Neural crest cell (in vitro differentiated cells): ENCODE data around the gene HACD3. TPM values are rescaled to one million over a fixed set of nuclear protein-coding genes. Genes with fewer than 3 reads are reported as not detected.
A peak's percentile ranks its signal among the peaks of the same experiment; 100 is the strongest.

ENCODE experiments used
- DNase-seq: peaks from one replicate; pipeline ENCODE4 v3.0.0; 2021; ENCODE audit warnings: low read depth, mixed read lengths, low spot score
- H3K27ac Mint-ChIP-seq: one replicate; pipeline ENCODE4 v1.8.0; 2021; ENCODE audit warnings: mild to moderate bottlenecking, mixed read lengths; ENCODE audit not compliant: unreplicated experiment
- H3K27me3 Mint-ChIP-seq: 2 replicates; pipeline ENCODE4 v1.8.0; 2021; ENCODE audit warnings: low read depth, mild to moderate bottlenecking, mixed read lengths
- H3K36me3 Mint-ChIP-seq: 2 replicates; pipeline ENCODE4 v1.8.0; 2021; ENCODE audit warnings: low read depth, mild to moderate bottlenecking, mixed read lengths
- H3K4me1 Mint-ChIP-seq: 2 replicates; pipeline ENCODE4 v1.8.0; 2021; ENCODE audit warnings: mixed read lengths
- H3K4me3 Mint-ChIP-seq: one replicate; pipeline ENCODE4 v1.8.0; 2021; ENCODE audit warnings: mild to moderate bottlenecking, mixed read lengths
- H3K9me3 Mint-ChIP-seq: 2 replicates; pipeline ENCODE4 v1.8.0; 2021; ENCODE audit warnings: mixed read lengths
- total RNA-seq: library from RNA; stranded (reverse); gene quantifications from 2 replicates; pipeline ENCODE4 v1.2.1, GENCODE V29; 2021
- TF ChIP-seq, protein P1 (sequence below): fragments of 200-600 bp; sonication (generic); conservative IDR thresholded peaks from 2 replicates; pipeline ENCODE4 v1.5.0; 2021; ENCODE audit warnings: antibody characterized with exemption, mild to moderate bottlenecking

Gene HACD3
- total RNA-seq, 1 donor from 2014 or later: 147 TPM

DNA sequence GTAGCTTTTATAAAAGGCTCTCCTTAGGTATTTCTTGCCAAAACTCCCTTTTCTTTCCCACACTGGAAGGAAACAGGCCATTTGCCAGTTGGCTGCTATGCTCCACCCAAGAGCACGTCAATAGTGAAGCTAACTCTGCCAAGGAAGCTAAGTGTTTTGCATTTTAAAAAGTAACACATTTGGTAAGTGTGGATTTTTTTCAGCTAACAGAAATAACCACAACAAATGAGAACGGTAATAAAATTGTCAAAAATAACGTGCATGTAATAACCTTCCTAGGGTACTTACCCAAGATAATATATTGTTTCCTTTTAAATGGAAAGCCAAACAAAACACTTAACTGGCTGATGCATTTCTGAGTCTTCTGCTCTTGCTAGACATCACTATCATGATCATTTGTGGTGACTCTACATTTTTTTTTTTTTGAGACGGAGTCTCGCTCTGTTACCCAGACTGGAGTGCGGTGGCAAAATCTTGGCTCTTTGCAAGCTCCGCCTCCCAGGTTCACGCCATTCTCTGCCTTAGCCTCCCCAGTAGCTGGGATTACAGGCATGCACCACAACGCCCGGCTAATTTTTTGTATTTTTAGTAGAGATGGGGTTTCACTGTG lies 17.4 kb upstream of the HACD3 start:
- TF ChIP-seq, protein P1, sequence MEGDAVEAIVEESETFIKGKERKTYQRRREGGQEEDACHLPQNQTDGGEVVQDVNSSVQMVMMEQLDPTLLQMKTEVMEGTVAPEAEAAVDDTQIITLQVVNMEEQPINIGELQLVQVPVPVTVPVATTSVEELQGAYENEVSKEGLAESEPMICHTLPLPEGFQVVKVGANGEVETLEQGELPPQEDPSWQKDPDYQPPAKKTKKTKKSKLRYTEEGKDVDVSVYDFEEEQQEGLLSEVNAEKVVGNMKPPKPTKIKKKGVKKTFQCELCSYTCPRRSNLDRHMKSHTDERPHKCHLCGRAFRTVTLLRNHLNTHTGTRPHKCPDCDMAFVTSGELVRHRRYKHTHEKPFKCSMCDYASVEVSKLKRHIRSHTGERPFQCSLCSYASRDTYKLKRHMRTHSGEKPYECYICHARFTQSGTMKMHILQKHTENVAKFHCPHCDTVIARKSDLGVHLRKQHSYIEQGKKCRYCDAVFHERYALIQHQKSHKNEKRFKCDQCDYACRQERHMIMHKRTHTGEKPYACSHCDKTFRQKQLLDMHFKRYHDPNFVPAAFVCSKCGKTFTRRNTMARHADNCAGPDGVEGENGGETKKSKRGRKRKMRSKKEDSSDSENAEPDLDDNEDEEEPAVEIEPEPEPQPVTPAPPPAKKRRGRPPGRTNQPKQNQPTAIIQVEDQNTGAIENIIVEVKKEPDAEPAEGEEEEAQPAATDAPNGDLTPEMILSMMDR: no peak
- no peak for DNase-seq
- Mint-ChIP-seq H3K4me1 (peaks cover 19% of the 10 kb centered on the region), H3K27ac (no peak overlapping the region), H3K4me3 (no peak overlapping the region), H3K27me3 (no peaks in the 10 kb centered on the region), H3K9me3 (no peaks in the 10 kb centered on the region), H3K36me3 (no peaks in the 10 kb centered on the region)

DNA sequence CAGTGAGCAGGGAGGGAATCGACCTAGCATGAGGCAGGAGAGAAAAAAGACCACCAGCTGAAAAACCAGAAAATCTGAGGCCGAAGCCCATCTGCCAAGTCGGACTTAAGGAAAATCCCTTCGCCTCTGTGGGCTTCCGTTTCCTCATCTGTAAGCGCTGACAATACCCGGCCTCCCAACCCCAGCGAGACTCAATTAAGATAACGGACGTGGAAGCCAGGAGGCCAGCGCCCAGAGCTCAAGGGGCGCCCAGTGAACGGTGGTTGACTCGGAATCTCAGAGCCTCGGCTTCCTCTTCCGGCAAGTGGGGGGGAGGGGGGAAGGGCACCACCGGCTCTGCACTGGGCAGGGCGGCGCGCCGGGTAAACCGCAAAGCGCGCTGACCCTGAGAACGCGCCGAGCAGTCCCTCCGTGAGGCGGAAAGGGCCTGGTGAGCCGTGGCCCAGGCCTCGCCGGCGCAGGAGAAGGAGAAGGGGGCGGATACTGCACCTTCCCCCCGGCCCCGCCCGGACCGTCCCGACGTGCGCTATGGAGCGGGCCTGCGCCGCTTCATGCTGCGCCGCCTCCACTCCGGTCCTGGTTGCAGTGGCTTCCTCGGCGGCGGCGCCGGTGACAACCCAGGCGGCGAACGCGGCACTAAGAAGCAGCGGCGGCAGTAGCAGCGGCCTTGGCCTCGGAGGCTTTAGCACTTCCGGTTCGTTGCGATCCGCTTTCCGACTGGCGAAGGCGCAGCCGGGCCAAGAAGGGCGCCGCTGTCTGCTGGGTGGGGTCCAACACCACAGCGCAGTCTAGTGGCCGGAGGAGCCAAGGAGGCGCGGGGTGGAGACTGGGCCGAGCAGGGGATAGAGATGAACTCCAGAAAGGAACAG lies 13.0 kb upstream of the HACD3 start, which contains the start of gene DPP8:
Gene DPP8, minus strand, starts transcription at position 693 of the 869 bp plus-strand sequence. CDS start 5,136 bp downstream, outside the sequence.
- Mint-ChIP-seq H3K27ac (peak within 1 kb of the TSS; percentile 93), H3K27me3 (no peaks in the 10 kb centered on the region), H3K36me3 (no peaks in the 10 kb centered on the region), H3K4me1 (peaks cover 20% of the 10 kb centered on the region), H3K4me3 (peak within 1 kb of the TSS; percentile 97), H3K9me3 (no peaks in the 10 kb centered on the region)
- TF ChIP-seq, protein P1: peak; percentile 90
- peak; percentile 95 for DNase-seq

DNA sequence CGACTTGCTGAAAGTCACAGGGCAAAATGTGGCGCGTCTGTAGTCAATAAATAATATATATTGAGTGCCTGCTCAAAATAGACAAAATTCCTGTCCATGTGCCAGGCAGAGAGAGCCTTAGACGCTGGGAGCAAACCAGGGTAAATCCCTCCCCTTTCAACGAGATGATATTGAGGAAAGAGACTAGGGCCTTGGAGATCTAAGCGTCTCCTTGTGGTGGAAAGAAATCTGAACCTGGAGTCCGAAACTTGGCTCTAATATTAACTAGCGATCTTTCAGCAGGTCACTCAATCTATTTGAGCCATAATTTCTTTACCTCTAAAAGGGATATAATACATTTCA lies 12.4 kb upstream of the HACD3 start:
- H3K27ac Mint-ChIP-seq: peak overlapping the region; percentile 68
- no peaks in the 10 kb centered on the region for H3K9me3 Mint-ChIP-seq
- H3K4me3 Mint-ChIP-seq: peak overlapping the region; percentile 97

DNA sequence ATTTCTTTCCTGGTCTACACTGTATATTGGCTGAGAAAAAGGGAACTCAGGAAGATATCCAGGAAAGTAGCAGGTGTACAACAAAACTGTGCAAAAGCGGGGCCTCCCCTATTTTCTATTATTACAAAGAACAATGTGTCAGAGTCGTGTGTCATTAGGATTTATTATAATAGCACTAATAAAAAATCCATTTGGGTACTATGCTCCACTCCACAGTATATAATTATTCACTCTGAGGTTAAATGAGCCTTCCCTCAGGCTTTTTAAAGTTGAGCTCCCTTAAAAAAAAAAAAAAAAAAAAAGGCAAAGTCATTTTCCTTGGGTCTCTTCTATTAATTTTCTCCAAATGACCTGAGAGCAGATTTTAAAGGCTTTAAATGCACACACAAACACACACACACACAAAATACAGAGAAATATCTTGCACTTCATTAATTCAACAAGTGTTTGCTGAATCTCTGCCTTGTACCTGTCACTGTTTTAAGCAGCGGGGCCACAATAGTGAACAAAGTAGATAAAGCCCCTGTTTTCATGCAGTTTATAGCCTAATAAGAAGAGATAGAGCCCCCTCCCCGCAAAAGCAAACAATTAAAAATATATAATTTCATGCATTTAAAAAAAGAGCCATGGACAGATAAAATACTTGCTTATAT lies 11.5 kb upstream of the HACD3 start:
- Mint-ChIP-seq H3K27me3 (no peaks in the 10 kb centered on the region), H3K36me3 (no peaks in the 10 kb centered on the region), H3K4me3 (peak overlapping the region; percentile 38), H3K4me1 (peaks cover 20% of the 10 kb centered on the region), H3K9me3 (no peaks in the 10 kb centered on the region), H3K27ac (no peak overlapping the region)
- no peak for DNase-seq
- TF ChIP-seq, protein P1: no peak

More for the DNA sequence above, 12.4 kb upstream of the HACD3 start:
- Mint-ChIP-seq H3K4me1 (peaks cover 20% of the 10 kb centered on the region), H3K27me3 (no peaks in the 10 kb centered on the region), H3K36me3 (no peaks in the 10 kb centered on the region)
- DNase-seq: no peak
- TF ChIP-seq, protein P1: peak; percentile 6

GRCh38 chr15:65521350-65521749 lies 8.9 kb upstream of the HACD3 start:
- Mint-ChIP-seq H3K27ac (no peak overlapping the region), H3K27me3 (no peaks in the 10 kb centered on the region), H3K4me1 (peaks cover 11% of the 10 kb centered on the region), H3K9me3 (no peaks in the 10 kb centered on the region), H3K4me3 (peak overlapping the region; percentile 75), H3K36me3 (no peaks in the 10 kb centered on the region)
- DNase-seq: no peak
- TF ChIP-seq, protein P1: no peak
